Panc1 (cell line): ENCODE results near the gene ERVV-1. TPM values are rescaled to one million over a fixed set of nuclear protein-coding genes. Genes with fewer than 3 reads are reported as not detected.

Source experiments
- ATAC-seq: fragments of 200-7000 bp; cut with Tn5 transposase; 2 replicates; pipeline ENCODE4 v1.9.1; 2020; ENCODE audit warnings: mild to moderate bottlenecking, moderate library complexity
- BruUV-seq: library from RNA; stranded (reverse); fragments of 400-500 nt; replicated peaks from 2 replicates; lab custom pipeline; 2021; lab: Mats Ljungman, UMichigan
- CTCF ChIA-PET: fragments of 300-600 bp; sonication (Branson Sonifier 250); formaldehyde crosslinking; loops from one replicate; lab custom pipeline; 2022; ENCODE audit warnings: antibody characterized with exemption; lab: Charles Lee
- POLR2A ChIA-PET: fragments of 300-600 bp; sonication (Branson Sonifier 250); formaldehyde crosslinking; loops from one replicate; lab custom pipeline; 2022; ENCODE audit warnings: antibody characterized with exemption; lab: Charles Lee
- DNase-seq: peaks from one replicate; pipeline ENCODE4 v3.0.0-alpha.2; 2010; ENCODE audit warnings: low read depth, low spot score
- H3K27ac ChIP-seq: 2 replicates; pipeline ENCODE4 v1.5.1; 2011; ENCODE audit warnings: mild to moderate bottlenecking, low read length, inconsistent platforms
- H3K27me3 ChIP-seq: fragments of 200-500 bp; sonication (Bioruptor generic); 2 replicates; pipeline ENCODE4 v1.6.0; 2014; ENCODE audit warnings: low read length, inconsistent platforms; ENCODE audit not compliant: control insufficient read depth, insufficient read depth
- H3K36me3 ChIP-seq: fragments of 200-500 bp; sonication (Bioruptor generic); 2 replicates; pipeline ENCODE4 v1.5.1; 2014; ENCODE audit warnings: inconsistent platforms, mild to moderate bottlenecking, low read length, moderate library complexity; ENCODE audit not compliant: control insufficient read depth, insufficient read depth
- H3K4me1 ChIP-seq: 2 replicates; pipeline ENCODE4 v1.5.1; 2011; ENCODE audit warnings: inconsistent platforms, mild to moderate bottlenecking, low read length, moderate library complexity; ENCODE audit not compliant: control insufficient read depth, insufficient read depth
- H3K4me3 ChIP-seq, 2 experiments: 2 replicates each; pipeline ENCODE4 v1.5.1; 2011 to 2012; ENCODE audit warnings: low read depth in 2 of 2, low read length in 2 of 2, mild to moderate bottlenecking in 2 of 2, inconsistent platforms in 1 of 2, moderate library complexity in 1 of 2
- H3K9me3 ChIP-seq: fragments of 200-500 bp; sonication (Bioruptor generic); 2 replicates; pipeline ENCODE4 v1.5.1; 2014; ENCODE audit warnings: low read depth, mild to moderate bottlenecking, inconsistent platforms, low read length, moderate library complexity; ENCODE audit not compliant: control insufficient read depth, insufficient read depth
- POLR2AphosphoS5 ChIP-seq: IDR thresholded peaks from 2 replicates; pipeline ENCODE4 v1.6.1; 2012; ENCODE audit warnings: mild to moderate bottlenecking, low read depth, low read length, moderate library complexity
- SIN3A ChIP-seq: IDR thresholded peaks from 2 replicates; pipeline ENCODE4 v1.6.1; 2012; ENCODE audit warnings: low read depth, mild to moderate bottlenecking, low read length, moderate library complexity, borderline replicate concordance; ENCODE audit not compliant: insufficient read depth
- TCF7L2 ChIP-seq: IDR thresholded peaks from 2 replicates; pipeline ENCODE4 v1.6.1; 2011; ENCODE audit warnings: mild to moderate bottlenecking, low read depth, low read length, inconsistent platforms
- in situ Hi-C: cut with HindIII; loops from 2 replicates; pipeline ENCODE4 v1.10.0; 2016; ENCODE audit warnings: low sequenced_read_pairs, low pct_unique_long_range_greater_than_20kb
- intact Hi-C: fragments of 100-400 bp; cut with micrococcal nuclease; formaldehyde crosslinking; loops from one replicate; pipeline ENCODE4 v1.10.0; 2022; ENCODE audit not compliant: unreplicated experiment
- total RNA-seq: library from RNA; stranded (reverse); gene quantifications from one replicate; pipeline ENCODE4 v1.2.1, GENCODE V29; 2021; ENCODE audit not compliant: unreplicated experiment
- TF ChIP-seq, protein P1 (sequence below), 2 experiments: IDR thresholded peaks; 2 replicates each; pipeline ENCODE4 v1.6.1; 2011 to 2012; ENCODE audit warnings: low read depth in 2 of 2, control low read depth in 1 of 2, low read length in 1 of 2, mild to moderate bottlenecking in 1 of 2, moderate library complexity in 1 of 2; ENCODE audit not compliant: insufficient read depth in 1 of 2
- TF ChIP-seq, protein P2 (sequence below): fragments of 450-650 bp; IDR thresholded peaks from 2 replicates; pipeline ENCODE4 v1.5.1; 2017; ENCODE audit warnings: mild to moderate bottlenecking

ERVV-1 gene
- total RNA-seq, 1 experiment from 2014 or later: not detected

DNA sequence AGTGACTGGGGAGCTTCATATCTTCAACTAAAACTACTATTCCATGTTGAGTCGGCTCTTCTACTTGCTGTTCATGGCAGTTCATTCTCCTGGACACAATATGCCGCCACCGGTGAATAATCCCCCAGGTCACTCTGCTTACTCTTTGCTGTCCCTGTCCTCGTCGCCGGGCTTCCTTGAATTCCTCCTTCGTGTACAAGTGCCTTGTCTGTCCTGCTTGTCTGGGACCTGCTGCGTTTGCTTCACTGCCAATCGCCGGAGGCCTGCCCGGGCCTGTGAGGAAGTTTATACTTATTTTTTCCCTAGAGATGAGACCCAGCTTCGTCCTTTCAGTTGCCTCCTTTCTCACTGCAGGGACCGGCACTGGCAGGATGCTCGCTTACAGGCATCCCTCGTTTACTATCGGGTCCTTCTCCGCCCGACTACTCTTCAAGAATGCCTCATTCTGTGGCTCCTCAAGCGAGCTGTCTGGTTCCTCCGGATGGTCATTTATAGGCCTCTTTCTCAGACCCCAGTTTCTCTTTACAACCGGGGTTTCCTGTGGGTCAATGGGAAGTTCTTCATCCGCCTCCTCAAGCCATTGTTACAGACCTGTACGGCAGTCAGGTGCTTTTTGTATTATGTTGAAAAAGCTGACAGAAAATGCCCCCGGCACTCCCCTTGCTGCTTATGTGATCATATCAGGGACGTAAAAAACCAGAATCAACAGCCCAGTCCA, 5.5 kb upstream of the ERVV-1 start:
- POLR2A ChIA-PET: interaction anchor here (1.1 kb wide), 1 partner anchor 14 kb away, joined by 3 read pairs; no protein-coding TSS in a partner anchor

DNA sequence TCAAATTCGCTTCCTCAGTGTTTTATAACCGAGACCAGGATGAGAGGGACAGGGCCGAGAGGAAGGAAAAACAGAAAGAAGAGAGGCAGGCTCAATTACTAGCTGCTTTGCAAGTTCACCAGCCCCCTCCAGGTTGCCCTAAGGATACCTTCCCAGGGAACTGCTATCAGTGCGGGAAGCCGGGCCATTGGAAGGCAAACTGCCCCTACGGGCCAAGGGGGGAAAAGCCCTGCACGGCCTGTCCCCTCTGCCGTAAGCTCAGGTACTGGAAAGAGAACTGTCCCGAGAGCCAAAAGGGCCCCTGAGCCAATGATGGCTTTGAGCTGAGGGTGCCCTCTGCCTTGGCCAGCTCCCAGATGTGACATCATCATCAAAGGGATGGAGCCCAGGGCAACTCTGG, 3.2 kb upstream of the ERVV-1 start:
- POLR2A ChIA-PET: no interaction called here
- ATAC-seq (no peak), DNase-seq (no peak)
- no peaks in the 10 kb centered on the region for H3K4me1 ChIP-seq
- TF ChIP-seq, protein P1, sequence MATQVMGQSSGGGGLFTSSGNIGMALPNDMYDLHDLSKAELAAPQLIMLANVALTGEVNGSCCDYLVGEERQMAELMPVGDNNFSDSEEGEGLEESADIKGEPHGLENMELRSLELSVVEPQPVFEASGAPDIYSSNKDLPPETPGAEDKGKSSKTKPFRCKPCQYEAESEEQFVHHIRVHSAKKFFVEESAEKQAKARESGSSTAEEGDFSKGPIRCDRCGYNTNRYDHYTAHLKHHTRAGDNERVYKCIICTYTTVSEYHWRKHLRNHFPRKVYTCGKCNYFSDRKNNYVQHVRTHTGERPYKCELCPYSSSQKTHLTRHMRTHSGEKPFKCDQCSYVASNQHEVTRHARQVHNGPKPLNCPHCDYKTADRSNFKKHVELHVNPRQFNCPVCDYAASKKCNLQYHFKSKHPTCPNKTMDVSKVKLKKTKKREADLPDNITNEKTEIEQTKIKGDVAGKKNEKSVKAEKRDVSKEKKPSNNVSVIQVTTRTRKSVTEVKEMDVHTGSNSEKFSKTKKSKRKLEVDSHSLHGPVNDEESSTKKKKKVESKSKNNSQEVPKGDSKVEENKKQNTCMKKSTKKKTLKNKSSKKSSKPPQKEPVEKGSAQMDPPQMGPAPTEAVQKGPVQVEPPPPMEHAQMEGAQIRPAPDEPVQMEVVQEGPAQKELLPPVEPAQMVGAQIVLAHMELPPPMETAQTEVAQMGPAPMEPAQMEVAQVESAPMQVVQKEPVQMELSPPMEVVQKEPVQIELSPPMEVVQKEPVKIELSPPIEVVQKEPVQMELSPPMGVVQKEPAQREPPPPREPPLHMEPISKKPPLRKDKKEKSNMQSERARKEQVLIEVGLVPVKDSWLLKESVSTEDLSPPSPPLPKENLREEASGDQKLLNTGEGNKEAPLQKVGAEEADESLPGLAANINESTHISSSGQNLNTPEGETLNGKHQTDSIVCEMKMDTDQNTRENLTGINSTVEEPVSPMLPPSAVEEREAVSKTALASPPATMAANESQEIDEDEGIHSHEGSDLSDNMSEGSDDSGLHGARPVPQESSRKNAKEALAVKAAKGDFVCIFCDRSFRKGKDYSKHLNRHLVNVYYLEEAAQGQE (IDR thresholded peaks at IDR 0.05; ENCODE audit: insufficient read depth in 1 of 2, low read depth in 2 of 2, low read length in 1 of 2): no peak
- no peak for TF ChIP-seq POLR2AphosphoS5
- TF ChIP-seq, protein P2, sequence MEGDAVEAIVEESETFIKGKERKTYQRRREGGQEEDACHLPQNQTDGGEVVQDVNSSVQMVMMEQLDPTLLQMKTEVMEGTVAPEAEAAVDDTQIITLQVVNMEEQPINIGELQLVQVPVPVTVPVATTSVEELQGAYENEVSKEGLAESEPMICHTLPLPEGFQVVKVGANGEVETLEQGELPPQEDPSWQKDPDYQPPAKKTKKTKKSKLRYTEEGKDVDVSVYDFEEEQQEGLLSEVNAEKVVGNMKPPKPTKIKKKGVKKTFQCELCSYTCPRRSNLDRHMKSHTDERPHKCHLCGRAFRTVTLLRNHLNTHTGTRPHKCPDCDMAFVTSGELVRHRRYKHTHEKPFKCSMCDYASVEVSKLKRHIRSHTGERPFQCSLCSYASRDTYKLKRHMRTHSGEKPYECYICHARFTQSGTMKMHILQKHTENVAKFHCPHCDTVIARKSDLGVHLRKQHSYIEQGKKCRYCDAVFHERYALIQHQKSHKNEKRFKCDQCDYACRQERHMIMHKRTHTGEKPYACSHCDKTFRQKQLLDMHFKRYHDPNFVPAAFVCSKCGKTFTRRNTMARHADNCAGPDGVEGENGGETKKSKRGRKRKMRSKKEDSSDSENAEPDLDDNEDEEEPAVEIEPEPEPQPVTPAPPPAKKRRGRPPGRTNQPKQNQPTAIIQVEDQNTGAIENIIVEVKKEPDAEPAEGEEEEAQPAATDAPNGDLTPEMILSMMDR: no peak
- TF ChIP-seq SIN3A: no peak
- no peak for TF ChIP-seq TCF7L2
- H3K27me3 ChIP-seq: no peaks in the 10 kb centered on the region
- no peak overlapping the region for H3K27ac ChIP-seq
- intact Hi-C loops: no loop called here
- no TSS peak for BruUV-seq
- H3K9me3 ChIP-seq: no peaks in the 10 kb centered on the region
- CTCF ChIA-PET: no interaction called here
- no peak overlapping the region for H3K4me3 ChIP-seq
- no peaks in the 10 kb centered on the region for H3K36me3 ChIP-seq
- in situ Hi-C loops: no loop called here

More for the DNA sequence above, 5.5 kb upstream of the ERVV-1 start:
- in situ Hi-C loops: no loop called here
- no peaks in the 10 kb centered on the region for H3K27me3 ChIP-seq
- H3K36me3 ChIP-seq: no peaks in the 10 kb centered on the region
- TF ChIP-seq TCF7L2 (no peak), POLR2AphosphoS5 (no peak), SIN3A (no peak)
- TF ChIP-seq, protein P1 (IDR thresholded peaks at IDR 0.05; ENCODE audit: insufficient read depth in 1 of 2, low read depth in 2 of 2, low read length in 1 of 2): no peak
- TF ChIP-seq, protein P2: no peak
- H3K9me3 ChIP-seq: no peaks in the 10 kb centered on the region
- no peak overlapping the region for H3K4me3 ChIP-seq
- no peaks in the 10 kb centered on the region for H3K4me1 ChIP-seq
- H3K27ac ChIP-seq: no peak overlapping the region
- CTCF ChIA-PET: no interaction called here
- intact Hi-C loops: no loop called here
- no TSS peak for BruUV-seq
- DNase-seq: no peak
- no peak for ATAC-seq
